CD14-positive monocyte (primary cell): ENCODE measurements around the gene FLT1. TPM values are rescaled to one million over a fixed set of nuclear protein-coding genes. Genes with fewer than 3 reads are reported as not detected.
A peak's percentile ranks its signal among the peaks of the same experiment; 100 is the strongest.

Experiments used
- DNase-seq, 3 donors: peaks; one replicate each; pipeline ENCODE4 v3.0.0-alpha.2; 2011 to 2022
- H2AFZ ChIP-seq: 2 replicates; pipeline ENCODE4 v1.6.0; 2012; ENCODE audit warnings: mild to moderate bottlenecking, low read depth, low read length, inconsistent platforms; ENCODE audit not compliant: insufficient read depth, poor library complexity, severe bottlenecking
- H3K27ac ChIP-seq, 2 donors: 1 replicate in 1 of 2; 2 replicates in 1 of 2; pipeline ENCODE4 v1.5.1; 2012 to 2013; ENCODE audit warnings: low read length in 2 of 2, control low read depth in 1 of 2, inconsistent platforms in 1 of 2, low read depth in 1 of 2, mild to moderate bottlenecking in 1 of 2
- H3K27me3 ChIP-seq, 2 donors: one replicate each; pipeline versions ENCODE4 v1.6.0 to v1.6.1; 2011 to 2013; ENCODE audit warnings: low read length in 2 of 2; ENCODE audit not compliant: control insufficient read depth in 2 of 2, insufficient read depth in 2 of 2
- H3K36me3 ChIP-seq, 2 donors: replicated peaks in 1 of 2; 1 replicate in 1 of 2; 2 replicates in 1 of 2; pipeline versions ENCODE4 v1.5.1 to v1.6.1; 2012 to 2013; ENCODE audit warnings: low read length in 2 of 2, control low read depth in 1 of 2, inconsistent platforms in 1 of 2, mild to moderate bottlenecking in 1 of 2; ENCODE audit not compliant: insufficient read depth in 2 of 2, control insufficient read depth in 1 of 2
- H3K4me1 ChIP-seq, 2 donors: 1 replicate in 1 of 2; 2 replicates in 1 of 2; pipeline versions ENCODE4 v1.5.1 to v1.6.1; 2012 to 2013; ENCODE audit warnings: low read length in 2 of 2, control low read depth in 1 of 2, inconsistent platforms in 1 of 2, mild to moderate bottlenecking in 1 of 2, moderate library complexity in 1 of 2; ENCODE audit not compliant: insufficient read depth in 2 of 2, control insufficient read depth in 1 of 2
- H3K4me2 ChIP-seq: replicated peaks from 2 replicates; pipeline ENCODE3; 2012; ENCODE audit warnings: low read length, moderate library complexity, mild to moderate bottlenecking; ENCODE audit not compliant: poor library complexity, severe bottlenecking; ENCODE audit errors: extremely low read depth
- H3K4me3 ChIP-seq, 3 experiments: fragments of 200-600 bp in 1 of 3; sonication (generic) in 1 of 3; replicated peaks in 1 of 3; 1 replicate in 2 of 3; 2 replicates in 1 of 3; pipeline ENCODE4 v1.5.1; 2011 to 2013; ENCODE audit warnings: low read length in 3 of 3, mild to moderate bottlenecking in 3 of 3, control low read depth in 2 of 3, low read depth in 2 of 3, inconsistent platforms in 1 of 3, moderate library complexity in 1 of 3
- H3K79me2 ChIP-seq: 2 replicates; pipeline ENCODE4 v1.6.0; 2012; ENCODE audit warnings: mild to moderate bottlenecking, control low read depth, inconsistent platforms, low read length, moderate library complexity; ENCODE audit not compliant: insufficient read depth
- H3K9ac ChIP-seq: 2 replicates; pipeline ENCODE4 v1.6.0; 2017; ENCODE audit warnings: low read length, mild to moderate bottlenecking; ENCODE audit not compliant: insufficient read depth, poor library complexity, severe bottlenecking
- H3K9me3 ChIP-seq, 2 donors: replicated peaks in 1 of 2; 1 replicate in 1 of 2; 2 replicates in 1 of 2; pipeline versions ENCODE4 v1.5.1 to v1.6.1; 2012 to 2013; ENCODE audit warnings: low read length in 2 of 2, control low read depth in 1 of 2; ENCODE audit not compliant: control insufficient read depth in 1 of 2, insufficient read depth in 1 of 2
- H4K20me1 ChIP-seq: 2 replicates; pipeline ENCODE4 v1.6.0; 2012; ENCODE audit warnings: mild to moderate bottlenecking, low read length, control low read depth, moderate library complexity; ENCODE audit not compliant: insufficient read depth
- H3K27ac Mint-ChIP-seq, 7 donors: one replicate each; pipeline ENCODE4 v1.8.0; 2020; ENCODE audit warnings: mild to moderate bottlenecking in 7 of 7, mixed read lengths in 7 of 7, moderate library complexity in 6 of 7, inconsistent platforms in 2 of 7
- H3K27me3 Mint-ChIP-seq, 3 donors: one replicate each; pipeline ENCODE4 v1.8.0; 2021 to 2022; ENCODE audit warnings: low read depth in 3 of 3, mild to moderate bottlenecking in 3 of 3, mixed read lengths in 3 of 3, moderate library complexity in 3 of 3, inconsistent platforms in 1 of 3
- H3K36me3 Mint-ChIP-seq, 2 donors: one replicate each; pipeline ENCODE4 v1.8.0; 2020; ENCODE audit warnings: mixed read lengths in 2 of 2, inconsistent platforms in 1 of 2, mild to moderate bottlenecking in 1 of 2
- H3K4me1 Mint-ChIP-seq: one replicate; pipeline ENCODE4 v1.8.0; 2020; ENCODE audit warnings: mild to moderate bottlenecking, mixed read lengths
- H3K4me3 Mint-ChIP-seq, 2 donors: one replicate each; pipeline ENCODE4 v1.8.0; 2020; ENCODE audit warnings: mild to moderate bottlenecking in 2 of 2, mixed read lengths in 2 of 2, moderate library complexity in 1 of 2
- H3K9me3 Mint-ChIP-seq, 7 donors: one replicate each; pipeline ENCODE4 v1.8.0; 2020 to 2022; ENCODE audit warnings: mixed read lengths in 7 of 7, mild to moderate bottlenecking in 6 of 7, moderate library complexity in 6 of 7, inconsistent platforms in 2 of 7
- CTCF ChIP-seq: fragments of 200-600 bp; IDR thresholded peaks from one replicate; pipeline ENCODE4 v1.8.0; 2022; ENCODE audit warnings: antibody characterized with exemption, mild to moderate bottlenecking
- WGBS: methylation state at CpG from one replicate; pipeline ENCODE4 v1.1.5; 2013; ENCODE audit warnings: missing lambda C conversion rate; ENCODE audit not compliant: insufficient coverage; 5-methylcytosine and 5-hydroxymethylcytosine counted together
- intact Hi-C, 2 donors: fragments of 100-400 bp; cut with micrococcal nuclease; formaldehyde crosslinking; loops; one replicate each; pipeline versions ENCODE4 v1.15.0 to v1.15.1; 2023
- polyA plus RNA-seq, 3 donors: library from polyadenylated mRNA; depleted of rRNA in 1 of 3; unstranded in 2 of 3; stranded (reverse) in 1 of 3; fragments of 300-500 nt in 2 of 3; fragments of >200 nt in 1 of 3; fragmentation: Illumina TruSeq in 2 of 3; gene quantifications; 1 replicate in 2 of 3; 2 replicates in 1 of 3; pipeline ENCODE4 v1.2.3, GENCODE V29; 2012 to 2021

The FLT1 gene
- polyA plus RNA-seq, 3 donors, result 0.28 TPM; not detected in 2

- Mint-ChIP-seq H3K27me3 (peaks cover 5 to 7% (median 5%) of the 10 kb centered on the region in 3 donors), H3K4me1 (peaks cover 21% of the 10 kb centered on the region), H3K4me3 (peak overlapping the region in 1 of 2 donors; percentile 35), H3K36me3 (no peaks in the 10 kb centered on the region), H3K27ac (peak overlapping the region in 1 of 7 donors; percentile 22), H3K9me3 (no peaks in the 10 kb centered on the region)
- no peak for DNase-seq
- no peak for TF ChIP-seq CTCF
- Histone ChIP-seq H3K27ac (no peak overlapping the region), H3K4me3 (no peak overlapping the region), H2AFZ (no peak overlapping the region), H3K9me3 (no peaks in the 10 kb centered on the region), H3K4me1 (peaks cover 14 to 21% of the 10 kb centered on the region in 2 donors), H4K20me1 (no peaks in the 10 kb centered on the region), H3K9ac (no peak overlapping the region), H3K27me3 (no peaks in the 10 kb centered on the region), H3K36me3 (no peaks in the 10 kb centered on the region), H3K79me2 (no peaks in the 10 kb centered on the region), H3K4me2 (no peak overlapping the region)
- intact Hi-C loops, result no loop called here
Observed at GRCh38 chr13:28510066-28510465, 15.1 kb upstream of the FLT1 start.

- peak overlapping the region; percentile 36 for H2AFZ ChIP-seq
- TF ChIP-seq CTCF, result no peak
- peaks cover 0 to 3% of the 10 kb centered on the region in 2 donors for H3K27me3 ChIP-seq
- peak overlapping the region; percentile 26 for H3K4me2 ChIP-seq
- no peak overlapping the region for H3K27ac ChIP-seq
- H3K4me3 ChIP-seq, result no peak overlapping the region
- H3K4me1 Mint-ChIP-seq, result peaks cover 22% of the 10 kb centered on the region
- 43% methylated on average over 2 of the region's 7 CpGs for WGBS
- H4K20me1 ChIP-seq, result no peaks in the 10 kb centered on the region
- H3K4me1 ChIP-seq, result peaks cover 14 to 21% of the 10 kb centered on the region in 2 donors
- H3K27me3 Mint-ChIP-seq, result peaks cover 3 to 12% (median 8%) of the 10 kb centered on the region in 3 donors
- no peaks in the 10 kb centered on the region for H3K79me2 ChIP-seq
- no peaks in the 10 kb centered on the region for H3K9me3 Mint-ChIP-seq
- peak overlapping the region in 1 of 2 donors; percentile 54 for H3K4me3 Mint-ChIP-seq
- H3K36me3 ChIP-seq, result no peaks in the 10 kb centered on the region
- DNase-seq, result peak; percentile 27 to 65 (median 38)
- intact Hi-C loops, result no loop called here
- no peak overlapping the region for H3K9ac ChIP-seq
- H3K27ac Mint-ChIP-seq, result peak overlapping the region in 3 of 7 donors; percentile 1 to 20 (median 12)
- H3K36me3 Mint-ChIP-seq, result no peaks in the 10 kb centered on the region
- no peaks in the 10 kb centered on the region for H3K9me3 ChIP-seq
Observed at GRCh38 chr13:28505543-28506135, 10.7 kb upstream of the FLT1 start.
